ENCODE data around the gene GPR45. TPM values are rescaled to one million over a fixed set of nuclear protein-coding genes. Genes with fewer than 3 reads are reported as not detected.

The GPR45 gene
- total and polyA plus RNA-seq, 2 experiments from 2014 or later: 0.21 to 0.26 TPM

DNA sequence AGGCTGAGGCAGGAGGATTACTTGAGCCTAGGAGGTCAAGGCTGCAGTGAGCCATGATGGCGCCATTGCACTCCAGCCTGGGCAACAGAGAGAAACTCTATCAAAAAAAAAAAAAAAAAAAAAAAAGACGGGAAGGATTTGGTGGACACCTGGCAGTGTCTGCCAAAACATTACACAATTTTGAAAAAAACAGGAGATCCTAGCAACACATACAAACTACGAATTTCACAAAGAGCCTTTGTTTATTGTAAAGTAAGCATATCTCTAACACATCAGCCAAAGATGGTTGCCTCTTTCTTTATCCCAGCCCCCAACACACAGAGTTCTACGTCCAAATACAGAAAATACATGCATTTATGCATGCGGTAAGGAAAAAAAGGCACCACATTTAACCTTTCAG lies 7.6 kb downstream of the GPR45 start:
- Histone ChIP-seq H3K79me2 (replicated peaks; ENCODE audit: insufficient read depth) (no peaks in the 10 kb centered on the region), H3K4me2 (no peak overlapping the region), H3K27me3 (ENCODE audit: insufficient read depth) (no peaks in the 10 kb centered on the region), H3K27ac (ENCODE audit: low read depth) (no peak overlapping the region), H2AFZ (no peak overlapping the region), H3K4me3 (no peak overlapping the region), H3K9me2 (ENCODE audit: insufficient read depth) (no peaks in the 10 kb centered on the region; the same call in 1 of the 2 replicates), H3K4me1 (ENCODE audit: insufficient read depth) (no peaks in the 10 kb centered on the region), H3F3A (replicated peaks; ENCODE audit: low read depth) (no peaks in the 10 kb centered on the region), H4K20me1 (replicated peaks; ENCODE audit: insufficient read depth) (no peaks in the 10 kb centered on the region), H3K36me3 (ENCODE audit: insufficient read depth) (no peaks in the 10 kb centered on the region)
- TF ChIP-seq STAT1 (IDR thresholded peaks at IDR 0.05; ENCODE audit: unreplicated experiment): no peak
- no peak for TF ChIP-seq ZNF114 (CRISPR knock-in tag; IDR thresholded peaks at IDR 0.05)
- TF ChIP-seq EZH2phosphoT487 (IDR thresholded peaks at IDR 0.05; ENCODE audit: unreplicated experiment): no peak
- TF ChIP-seq EZH2 (IDR thresholded peaks at IDR 0.05; ENCODE audit: low read depth, unreplicated experiment): no peak
- TF ChIP-seq, protein P1, sequence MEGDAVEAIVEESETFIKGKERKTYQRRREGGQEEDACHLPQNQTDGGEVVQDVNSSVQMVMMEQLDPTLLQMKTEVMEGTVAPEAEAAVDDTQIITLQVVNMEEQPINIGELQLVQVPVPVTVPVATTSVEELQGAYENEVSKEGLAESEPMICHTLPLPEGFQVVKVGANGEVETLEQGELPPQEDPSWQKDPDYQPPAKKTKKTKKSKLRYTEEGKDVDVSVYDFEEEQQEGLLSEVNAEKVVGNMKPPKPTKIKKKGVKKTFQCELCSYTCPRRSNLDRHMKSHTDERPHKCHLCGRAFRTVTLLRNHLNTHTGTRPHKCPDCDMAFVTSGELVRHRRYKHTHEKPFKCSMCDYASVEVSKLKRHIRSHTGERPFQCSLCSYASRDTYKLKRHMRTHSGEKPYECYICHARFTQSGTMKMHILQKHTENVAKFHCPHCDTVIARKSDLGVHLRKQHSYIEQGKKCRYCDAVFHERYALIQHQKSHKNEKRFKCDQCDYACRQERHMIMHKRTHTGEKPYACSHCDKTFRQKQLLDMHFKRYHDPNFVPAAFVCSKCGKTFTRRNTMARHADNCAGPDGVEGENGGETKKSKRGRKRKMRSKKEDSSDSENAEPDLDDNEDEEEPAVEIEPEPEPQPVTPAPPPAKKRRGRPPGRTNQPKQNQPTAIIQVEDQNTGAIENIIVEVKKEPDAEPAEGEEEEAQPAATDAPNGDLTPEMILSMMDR (conservative IDR thresholded peaks at IDR 0.05; ENCODE audit: low read depth in 2 of 2): no peak
- no peak for TF ChIP-seq ZNF331 (CRISPR knock-in tag; IDR thresholded peaks at IDR 0.05; ENCODE audit: low read depth)
- TF ChIP-seq, protein P2, sequence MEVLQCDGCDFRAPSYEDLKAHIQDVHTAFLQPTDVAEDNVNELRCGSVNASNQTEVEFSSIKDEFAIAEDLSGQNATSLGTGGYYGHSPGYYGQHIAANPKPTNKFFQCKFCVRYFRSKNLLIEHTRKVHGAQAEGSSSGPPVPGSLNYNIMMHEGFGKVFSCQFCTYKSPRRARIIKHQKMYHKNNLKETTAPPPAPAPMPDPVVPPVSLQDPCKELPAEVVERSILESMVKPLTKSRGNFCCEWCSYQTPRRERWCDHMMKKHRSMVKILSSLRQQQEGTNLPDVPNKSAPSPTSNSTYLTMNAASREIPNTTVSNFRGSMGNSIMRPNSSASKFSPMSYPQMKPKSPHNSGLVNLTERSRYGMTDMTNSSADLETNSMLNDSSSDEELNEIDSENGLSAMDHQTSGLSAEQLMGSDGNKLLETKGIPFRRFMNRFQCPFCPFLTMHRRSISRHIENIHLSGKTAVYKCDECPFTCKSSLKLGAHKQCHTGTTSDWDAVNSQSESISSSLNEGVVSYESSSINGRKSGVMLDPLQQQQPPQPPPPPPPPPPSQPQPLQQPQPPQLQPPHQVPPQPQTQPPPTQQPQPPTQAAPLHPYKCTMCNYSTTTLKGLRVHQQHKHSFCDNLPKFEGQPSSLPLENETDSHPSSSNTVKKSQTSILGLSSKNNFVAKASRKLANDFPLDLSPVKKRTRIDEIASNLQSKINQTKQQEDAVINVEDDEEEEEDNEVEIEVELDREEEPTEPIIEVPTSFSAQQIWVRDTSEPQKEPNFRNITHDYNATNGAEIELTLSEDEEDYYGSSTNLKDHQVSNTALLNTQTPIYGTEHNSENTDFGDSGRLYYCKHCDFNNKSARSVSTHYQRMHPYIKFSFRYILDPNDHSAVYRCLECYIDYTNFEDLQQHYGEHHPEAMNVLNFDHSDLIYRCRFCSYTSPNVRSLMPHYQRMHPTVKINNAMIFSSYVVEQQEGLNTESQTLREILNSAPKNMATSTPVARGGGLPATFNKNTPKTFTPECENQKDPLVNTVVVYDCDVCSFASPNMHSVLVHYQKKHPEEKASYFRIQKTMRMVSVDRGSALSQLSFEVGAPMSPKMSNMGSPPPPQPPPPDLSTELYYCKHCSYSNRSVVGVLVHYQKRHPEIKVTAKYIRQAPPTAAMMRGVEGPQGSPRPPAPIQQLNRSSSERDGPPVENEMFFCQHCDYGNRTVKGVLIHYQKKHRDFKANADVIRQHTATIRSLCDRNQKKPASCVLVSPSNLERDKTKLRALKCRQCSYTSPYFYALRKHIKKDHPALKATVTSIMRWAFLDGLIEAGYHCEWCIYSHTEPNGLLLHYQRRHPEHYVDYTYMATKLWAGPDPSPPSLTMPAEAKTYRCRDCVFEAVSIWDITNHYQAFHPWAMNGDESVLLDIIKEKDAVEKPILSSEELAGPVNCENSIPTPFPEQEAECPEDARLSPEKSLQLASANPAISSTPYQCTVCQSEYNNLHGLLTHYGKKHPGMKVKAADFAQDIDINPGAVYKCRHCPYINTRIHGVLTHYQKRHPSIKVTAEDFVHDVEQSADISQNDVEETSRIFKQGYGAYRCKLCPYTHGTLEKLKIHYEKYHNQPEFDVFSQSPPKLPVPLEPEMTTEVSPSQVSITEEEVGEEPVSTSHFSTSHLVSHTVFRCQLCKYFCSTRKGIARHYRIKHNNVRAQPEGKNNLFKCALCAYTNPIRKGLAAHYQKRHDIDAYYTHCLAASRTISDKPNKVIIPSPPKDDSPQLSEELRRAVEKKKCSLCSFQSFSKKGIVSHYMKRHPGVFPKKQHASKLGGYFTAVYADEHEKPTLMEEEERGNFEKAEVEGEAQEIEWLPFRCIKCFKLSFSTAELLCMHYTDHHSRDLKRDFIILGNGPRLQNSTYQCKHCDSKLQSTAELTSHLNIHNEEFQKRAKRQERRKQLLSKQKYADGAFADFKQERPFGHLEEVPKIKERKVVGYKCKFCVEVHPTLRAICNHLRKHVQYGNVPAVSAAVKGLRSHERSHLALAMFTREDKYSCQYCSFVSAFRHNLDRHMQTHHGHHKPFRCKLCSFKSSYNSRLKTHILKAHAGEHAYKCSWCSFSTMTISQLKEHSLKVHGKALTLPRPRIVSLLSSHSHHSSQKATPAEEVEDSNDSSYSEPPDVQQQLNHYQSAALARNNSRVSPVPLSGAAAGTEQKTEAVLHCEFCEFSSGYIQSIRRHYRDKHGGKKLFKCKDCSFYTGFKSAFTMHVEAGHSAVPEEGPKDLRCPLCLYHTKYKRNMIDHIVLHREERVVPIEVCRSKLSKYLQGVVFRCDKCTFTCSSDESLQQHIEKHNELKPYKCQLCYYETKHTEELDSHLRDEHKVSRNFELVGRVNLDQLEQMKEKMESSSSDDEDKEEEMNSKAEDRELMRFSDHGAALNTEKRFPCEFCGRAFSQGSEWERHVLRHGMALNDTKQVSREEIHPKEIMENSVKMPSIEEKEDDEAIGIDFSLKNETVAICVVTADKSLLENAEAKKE (CRISPR knock-in tag; IDR thresholded peaks at IDR 0.05): no peak
- TF ChIP-seq NANOG (IDR thresholded peaks at IDR 0.05; ENCODE audit: borderline replicate concordance): no peak
- TF ChIP-seq POLR2AphosphoS5 (IDR thresholded peaks at IDR 0.05; ENCODE audit: low read depth): no peak
- Mint-ChIP-seq H3K36me3 (ENCODE audit: low read depth) (peaks cover 9% of the 10 kb centered on the region; the same call in 2 of the 3 replicates), H3K4me3 (no peak overlapping the region), H3K27ac (no peak overlapping the region), H3K4me1 (no peaks in the 10 kb centered on the region; the same call in 1 of the 3 replicates), H3K27me3 (ENCODE audit: insufficient read depth, low read depth, poor library complexity) (peaks cover 6% of the 10 kb centered on the region), H3K9me3 (peaks cover 15% of the 10 kb centered on the region)
- ATAC-seq (no peak), DNase-seq (ENCODE audit: low spot score) (no peak)

Data from GM23338 (cell line).